ENCODE results near the gene DDB1. TPM values are rescaled to one million over a fixed set of nuclear protein-coding genes. Genes with fewer than 3 reads are reported as not detected.

The DDB1 gene
- total and polyA plus RNA-seq, 9 of the 15 experiments (the other 6 are each of a cell fraction or from before 2014, with no cell fraction given), result 172 to 361 (median 266) TPM

DNA sequence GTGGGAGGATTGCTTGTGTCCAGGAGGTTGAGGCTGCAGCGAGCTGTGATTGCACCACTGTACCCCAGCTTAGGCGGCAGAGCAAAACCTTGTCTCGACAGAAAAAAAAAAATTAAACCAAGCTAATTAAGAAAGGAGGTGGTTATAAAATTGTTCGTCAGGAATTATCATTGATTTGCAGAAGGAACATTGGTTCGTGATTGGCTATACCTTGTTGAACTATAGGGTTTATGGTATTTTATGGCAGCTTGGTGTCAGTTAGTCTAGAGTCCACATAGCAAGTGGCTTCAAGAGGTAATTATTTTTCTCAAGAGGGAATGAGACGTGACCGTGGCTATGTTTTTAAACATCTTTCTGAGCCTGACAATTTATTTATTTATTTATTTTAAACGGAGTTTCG lies 48.0 kb upstream of the DDB1 start:
- no peak overlapping the region for H3K4me2 ChIP-seq (ENCODE audit: insufficient read depth, low read length)
- intact Hi-C loops (cut with micrococcal nuclease) (no loop called here), in situ Hi-C loops (cut with MboI) (no loop called here)
- no peak overlapping the region for H2AFZ ChIP-seq (ENCODE audit: low read depth, low read length)
- DNase-seq (ENCODE audit: extremely low read depth in 1 of 4, low spot score in 3 of 4), result no peak
- no peaks in the 10 kb centered on the region for H3K9me1 ChIP-seq (ENCODE audit: control insufficient read depth, insufficient read depth, low read length)
- no peaks in the 10 kb centered on the region for H3K79me2 ChIP-seq (ENCODE audit: control insufficient read depth, insufficient read depth, low read length)
- no peak for FAIRE-seq
- WGBS (ENCODE audit: insufficient coverage, low coverage, missing lambda C conversion rate), result 95% methylated on average over 9 of the region's 9 CpGs
- no peak overlapping the region for H3K27ac ChIP-seq (ENCODE audit: extremely low read depth, low read depth, low read length)
- POLR2A ChIA-PET, result interaction anchor here (0.7 to 1.1 kb wide), 3 partner anchors 13 to 19 kb away, joined by 3 to 4 read pairs (median 3); partner anchors contain the start of gene TMEM138
- CTCF ChIA-PET (ENCODE audit: low intra/inter-chr PET ratio), result no interaction called here
- no peak overlapping the region for H3K4me3 ChIP-seq
- no peaks in the 10 kb centered on the region for H3K27me3 ChIP-seq (ENCODE audit: control insufficient read depth in 2 of 2, insufficient read depth in 2 of 2, low read length in 2 of 2)
- peaks cover 3% of the 10 kb centered on the region; the same call in 1 of the 3 replicates for H3K36me3 ChIP-seq (ENCODE audit: control insufficient read depth, insufficient read depth, low read length)
- no peak overlapping the region for H3K9ac ChIP-seq (ENCODE audit: insufficient read depth in 1 of 2, low read depth in 2 of 2, low read length in 2 of 2)
- ATAC-seq, result no peak
- BruUV-seq (replicated peaks), result no TSS peak
- H3K9me3 ChIP-seq (replicated peaks; ENCODE audit: control insufficient read depth, insufficient read depth, low read depth, low read length), result no peaks in the 10 kb centered on the region
- peaks cover 3 to 6% of the 10 kb centered on the region in 2 experiments; a peak in 2 of 5 replicates for H3K4me1 ChIP-seq (replicated peaks in 1 of 2; ENCODE audit: control insufficient read depth in 2 of 2, insufficient read depth in 2 of 2, low read length in 2 of 2)
- no peaks in the 10 kb centered on the region for H4K20me1 ChIP-seq (replicated peaks; ENCODE audit: control insufficient read depth, insufficient read depth, low read length)
- no peak for TF ChIP-seq ZNF253 (CRISPR knock-in tag; conservative IDR thresholded peaks at IDR 0.05)
- TF ChIP-seq, protein P1, sequence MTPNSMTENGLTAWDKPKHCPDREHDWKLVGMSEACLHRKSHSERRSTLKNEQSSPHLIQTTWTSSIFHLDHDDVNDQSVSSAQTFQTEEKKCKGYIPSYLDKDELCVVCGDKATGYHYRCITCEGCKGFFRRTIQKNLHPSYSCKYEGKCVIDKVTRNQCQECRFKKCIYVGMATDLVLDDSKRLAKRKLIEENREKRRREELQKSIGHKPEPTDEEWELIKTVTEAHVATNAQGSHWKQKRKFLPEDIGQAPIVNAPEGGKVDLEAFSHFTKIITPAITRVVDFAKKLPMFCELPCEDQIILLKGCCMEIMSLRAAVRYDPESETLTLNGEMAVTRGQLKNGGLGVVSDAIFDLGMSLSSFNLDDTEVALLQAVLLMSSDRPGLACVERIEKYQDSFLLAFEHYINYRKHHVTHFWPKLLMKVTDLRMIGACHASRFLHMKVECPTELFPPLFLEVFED (CRISPR knock-in tag; conservative IDR thresholded peaks at IDR 0.05), result no peak
- no peak for TF ChIP-seq BCL6 (CRISPR knock-in tag; IDR thresholded peaks at IDR 0.05)
- TF ChIP-seq, protein P2, sequence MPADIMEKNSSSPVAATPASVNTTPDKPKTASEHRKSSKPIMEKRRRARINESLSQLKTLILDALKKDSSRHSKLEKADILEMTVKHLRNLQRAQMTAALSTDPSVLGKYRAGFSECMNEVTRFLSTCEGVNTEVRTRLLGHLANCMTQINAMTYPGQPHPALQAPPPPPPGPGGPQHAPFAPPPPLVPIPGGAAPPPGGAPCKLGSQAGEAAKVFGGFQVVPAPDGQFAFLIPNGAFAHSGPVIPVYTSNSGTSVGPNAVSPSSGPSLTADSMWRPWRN (IDR thresholded peaks at IDR 0.05; ENCODE audit: low read depth), result no peak
- TF ChIP-seq RBM34 (IDR thresholded peaks at IDR 0.05; ENCODE audit: borderline replicate concordance, insufficient read depth, low read length), result no peak
- TF ChIP-seq KDM2B (CRISPR knock-in tag; IDR thresholded peaks at IDR 0.05), result no peak
- TF ChIP-seq, protein P3, sequence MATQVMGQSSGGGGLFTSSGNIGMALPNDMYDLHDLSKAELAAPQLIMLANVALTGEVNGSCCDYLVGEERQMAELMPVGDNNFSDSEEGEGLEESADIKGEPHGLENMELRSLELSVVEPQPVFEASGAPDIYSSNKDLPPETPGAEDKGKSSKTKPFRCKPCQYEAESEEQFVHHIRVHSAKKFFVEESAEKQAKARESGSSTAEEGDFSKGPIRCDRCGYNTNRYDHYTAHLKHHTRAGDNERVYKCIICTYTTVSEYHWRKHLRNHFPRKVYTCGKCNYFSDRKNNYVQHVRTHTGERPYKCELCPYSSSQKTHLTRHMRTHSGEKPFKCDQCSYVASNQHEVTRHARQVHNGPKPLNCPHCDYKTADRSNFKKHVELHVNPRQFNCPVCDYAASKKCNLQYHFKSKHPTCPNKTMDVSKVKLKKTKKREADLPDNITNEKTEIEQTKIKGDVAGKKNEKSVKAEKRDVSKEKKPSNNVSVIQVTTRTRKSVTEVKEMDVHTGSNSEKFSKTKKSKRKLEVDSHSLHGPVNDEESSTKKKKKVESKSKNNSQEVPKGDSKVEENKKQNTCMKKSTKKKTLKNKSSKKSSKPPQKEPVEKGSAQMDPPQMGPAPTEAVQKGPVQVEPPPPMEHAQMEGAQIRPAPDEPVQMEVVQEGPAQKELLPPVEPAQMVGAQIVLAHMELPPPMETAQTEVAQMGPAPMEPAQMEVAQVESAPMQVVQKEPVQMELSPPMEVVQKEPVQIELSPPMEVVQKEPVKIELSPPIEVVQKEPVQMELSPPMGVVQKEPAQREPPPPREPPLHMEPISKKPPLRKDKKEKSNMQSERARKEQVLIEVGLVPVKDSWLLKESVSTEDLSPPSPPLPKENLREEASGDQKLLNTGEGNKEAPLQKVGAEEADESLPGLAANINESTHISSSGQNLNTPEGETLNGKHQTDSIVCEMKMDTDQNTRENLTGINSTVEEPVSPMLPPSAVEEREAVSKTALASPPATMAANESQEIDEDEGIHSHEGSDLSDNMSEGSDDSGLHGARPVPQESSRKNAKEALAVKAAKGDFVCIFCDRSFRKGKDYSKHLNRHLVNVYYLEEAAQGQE (IDR thresholded peaks at IDR 0.05; ENCODE audit: borderline replicate concordance), result no peak
- TF ChIP-seq, protein P3 (CRISPR knock-in tag; IDR thresholded peaks at IDR 0.05; ENCODE audit: low read depth), result no peak
- TF ChIP-seq POLR3A (IDR thresholded peaks at IDR 0.05; ENCODE audit: borderline replicate concordance, extremely low read depth, insufficient read depth, insufficient read length), result no peak
- TF ChIP-seq SP1 (CRISPR knock-in tag; IDR thresholded peaks at IDR 0.05), result no peak
- no peak for TF ChIP-seq ZNF384 (IDR thresholded peaks at IDR 0.05; ENCODE audit: low read depth, low read length)
- no peak for TF ChIP-seq SNIP1 (IDR thresholded peaks at IDR 0.05; ENCODE audit: low read depth)
- no peak for TF ChIP-seq PHF21A (IDR thresholded peaks at IDR 0.05; ENCODE audit: borderline replicate concordance, low read depth)
- no peak for TF ChIP-seq KDM1A (IDR thresholded peaks at IDR 0.05)
- TF ChIP-seq POLR2AphosphoS2 (IDR thresholded peaks at IDR 0.05; ENCODE audit: low read length), result no peak
